Suppressor macrophage (primary cell): ENCODE measurements around the gene BUD23.

Experiments used
- DNase-seq, 4 experiments: peaks; one replicate each; pipeline ENCODE4 v3.0.0-alpha.2; 2020 to 2022

The BUD23 gene

DNA sequence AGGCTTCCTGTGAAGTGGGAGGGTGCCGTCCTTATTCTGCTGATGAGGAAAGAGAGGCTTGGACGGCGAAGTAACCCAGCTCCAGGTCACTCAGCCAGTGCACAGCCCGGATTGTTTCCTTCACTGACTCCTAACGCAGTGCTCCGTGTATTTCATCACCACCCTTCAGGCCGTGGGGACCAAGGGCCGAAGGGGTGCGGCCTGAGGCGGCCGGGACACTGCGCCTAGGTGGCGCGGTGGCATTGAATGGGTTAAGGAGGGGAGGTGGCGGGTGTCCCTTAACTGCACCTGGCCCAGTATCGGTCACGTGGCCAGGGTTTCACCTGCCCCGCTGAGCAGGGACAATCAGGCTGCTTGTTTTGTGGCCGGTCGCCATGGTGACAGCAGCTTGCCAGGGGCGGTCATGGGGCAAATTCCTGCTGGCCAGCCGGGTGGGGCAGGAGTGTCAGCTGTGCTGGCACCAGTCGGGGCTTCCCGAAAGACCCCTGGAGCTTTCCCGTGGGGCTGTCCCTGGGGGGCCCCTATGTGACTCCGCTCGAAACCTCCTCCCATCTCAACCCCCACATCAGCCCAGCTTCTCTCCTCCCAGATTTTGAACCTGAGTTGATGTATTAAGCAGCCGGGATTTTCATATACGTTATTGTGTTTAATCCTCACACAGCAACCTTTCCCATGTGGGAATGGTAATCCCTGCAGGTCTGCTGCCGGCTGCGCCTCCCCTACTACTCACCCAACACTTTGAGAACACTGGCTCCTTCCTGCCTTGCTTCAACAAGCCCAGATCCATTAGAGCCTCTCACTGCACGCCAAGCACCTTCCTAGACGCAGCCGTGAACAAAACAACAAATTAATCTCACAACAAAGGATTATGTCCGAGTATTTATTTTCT lies 59.6 kb downstream of the BUD23 start:
- DNase-seq = no peak

DNA sequence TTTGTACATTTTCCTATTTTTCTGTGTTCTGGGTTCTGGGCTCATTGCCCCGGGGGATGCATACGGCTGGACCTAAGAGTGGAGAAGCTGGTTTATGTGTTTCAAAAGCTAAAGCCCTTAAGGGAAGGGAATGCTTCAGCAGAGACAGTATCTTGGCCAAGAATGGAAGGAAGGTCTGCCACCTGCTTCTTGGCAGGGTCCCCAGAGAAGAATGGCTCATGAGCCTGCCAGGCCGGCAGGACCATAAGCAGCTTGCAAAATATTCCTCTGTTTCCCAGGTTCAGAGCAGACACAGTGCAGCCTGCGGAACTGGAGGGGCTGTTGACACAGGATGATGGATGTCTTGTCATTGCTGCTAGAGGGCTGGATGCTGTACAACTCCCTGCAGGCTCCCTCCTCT lies 63.0 kb downstream of the BUD23 start:
- no peak for DNase-seq
